ENCODE measurements around the gene GFY.
A peak's percentile ranks its signal among the peaks of the same experiment; 100 is the strongest.

The GFY gene

GRCh38 chr19:49445997-49446396, 20.8 kb downstream of the GFY start:
- TF ChIP-seq CTCF (IDR thresholded peaks at IDR 0.05; ENCODE audit: insufficient read depth, missing control alignments), result no peak
- DNase-seq (ENCODE audit: insufficient read length, low spot score), result no peak
- no peak for FAIRE-seq

GRCh38 chr19:49447485-49448431, 22.6 kb downstream of the GFY start:
- DNase-seq (ENCODE audit: insufficient read length, low spot score) (no peak), FAIRE-seq (no peak)
- TF ChIP-seq CTCF (IDR thresholded peaks at IDR 0.05; ENCODE audit: insufficient read depth, missing control alignments), result no peak

GRCh38 chr19:49448432-49448786, 23.2 kb downstream of the GFY start:
- FAIRE-seq, result no peak
- no peak for DNase-seq (ENCODE audit: insufficient read length, low spot score)
- no peak for TF ChIP-seq CTCF (IDR thresholded peaks at IDR 0.05; ENCODE audit: insufficient read depth, missing control alignments)

GRCh38 chr19:49450405-49450804, 25.2 kb downstream of the GFY start:
- no peak for DNase-seq (ENCODE audit: insufficient read length, low spot score)
- TF ChIP-seq CTCF (IDR thresholded peaks at IDR 0.05; ENCODE audit: insufficient read depth, missing control alignments), result no peak
- FAIRE-seq, result no peak

GRCh38 chr19:49451430-49452181, 26.4 kb downstream of the GFY start, which contains the start of gene PIH1D1:
PIH1D1 (minus strand) TSS chr19:49451814; CDS start chr19:49451574, 240 bp downstream.
- FAIRE-seq, result peak; percentile 32
- peak; percentile 83 for DNase-seq (ENCODE audit: insufficient read length, low spot score)
- TF ChIP-seq CTCF (IDR thresholded peaks at IDR 0.05; ENCODE audit: insufficient read depth, missing control alignments), result no peak

GRCh38 chr19:49453013-49453756, 28.0 kb downstream of the GFY start, which contains the start of gene ALDH16A1:
ALDH16A1 (plus strand) TSS chr19:49453225; CDS start chr19:49453332, 107 bp downstream.
- DNase-seq (ENCODE audit: insufficient read length, low spot score), result peak; percentile 90
- TF ChIP-seq CTCF (IDR thresholded peaks at IDR 0.05; ENCODE audit: insufficient read depth, missing control alignments), result no peak
- no peak for FAIRE-seq

Data from D721Med (cell line).